Smooth muscle cell (in vitro differentiated cells): ENCODE measurements around the gene TACR2. TPM values are rescaled to one million over a fixed set of nuclear protein-coding genes. Genes with fewer than 3 reads are reported as not detected.

Source experiments
- DNase-seq: peaks from one replicate; lab custom pipeline; 2025; ENCODE audit not compliant: unreplicated experiment; lab: John Stamatoyannopoulos, UW
- H2AFZ ChIP-seq: fragments of 200-600 bp; sonication (generic); 2 replicates; pipeline ENCODE4 v1.6.0; 2016; ENCODE audit warnings: antibody characterized with exemption, low read depth, mild to moderate bottlenecking
- H3F3A ChIP-seq: fragments of 200-600 bp; sonication (generic); 2 replicates; pipeline ENCODE4 v1.6.0; 2017; ENCODE audit warnings: antibody characterized with exemption, low read depth
- H3K27ac ChIP-seq: fragments of 200-600 bp; sonication (generic); 2 replicates; pipeline ENCODE4 v1.5.1; 2016; ENCODE audit warnings: low read depth, mild to moderate bottlenecking
- H3K27me3 ChIP-seq: fragments of 200-600 bp; sonication (generic); 2 replicates; pipeline ENCODE4 v1.6.1; 2016; ENCODE audit warnings: low read depth, mild to moderate bottlenecking
- H3K36me3 ChIP-seq: fragments of 200-600 bp; sonication (generic); 2 replicates; pipeline ENCODE4 v1.5.1; 2016; ENCODE audit warnings: low read depth
- H3K4me1 ChIP-seq: fragments of 200-600 bp; sonication (generic); 2 replicates; pipeline ENCODE4 v1.5.1; 2016; ENCODE audit warnings: low read depth
- H3K4me2 ChIP-seq: fragments of 200-600 bp; sonication (generic); 2 replicates; pipeline ENCODE4 v1.6.0; 2016; ENCODE audit warnings: mild to moderate bottlenecking
- H3K4me3 ChIP-seq: fragments of 200-600 bp; sonication (generic); 2 replicates; pipeline ENCODE4 v1.5.1; 2016; ENCODE audit warnings: mild to moderate bottlenecking
- H3K79me2 ChIP-seq: fragments of 200-600 bp; sonication (generic); 2 replicates; pipeline ENCODE4 v1.6.0; 2016; ENCODE audit warnings: low read depth, mild to moderate bottlenecking
- H3K9ac ChIP-seq: fragments of 200-600 bp; sonication (generic); 2 replicates; pipeline ENCODE4 v1.6.0; 2016; ENCODE audit warnings: low read depth
- H3K9me3 ChIP-seq: fragments of 200-600 bp; sonication (generic); replicated peaks from 2 replicates; pipeline ENCODE4 v1.5.1; 2016; ENCODE audit warnings: low read depth
- H4K20me1 ChIP-seq: fragments of 200-600 bp; sonication (generic); 2 replicates; pipeline ENCODE4 v1.6.0; 2016; ENCODE audit warnings: low read depth
- WGBS: methylation state at CpG from one replicate; pipeline ENCODE4 v1.1.7; 2016; ENCODE audit warnings: low lambda C conversion rate; 5-methylcytosine and 5-hydroxymethylcytosine counted together
- polyA plus RNA-seq: library from polyadenylated mRNA; unstranded; fragments of >200 nt; fragmentation: Nextera tagmentation; extraction: Ambion mirVana; gene quantifications from 2 replicates; pipeline ENCODE4 v1.2.1, GENCODE V29; 2016
- total RNA-seq: library from RNA; depleted of rRNA; stranded (reverse); fragments of >200 nt; gene quantifications from 2 replicates; pipeline ENCODE4 v1.2.3, GENCODE V29; 2014
- TF ChIP-seq, protein P1 (sequence below): fragments of 200-600 bp; sonication (generic); IDR thresholded peaks from 2 replicates; pipeline ENCODE4 v1.5.1; 2017; ENCODE audit warnings: borderline replicate concordance, mild to moderate bottlenecking, antibody characterized with exemption; ENCODE audit not compliant: insufficient read depth, poor library complexity, severe bottlenecking

Gene TACR2
- total and polyA plus RNA-seq, 2 experiments from 2014 or later = 0.13 TPM; not detected in 1

DNA sequence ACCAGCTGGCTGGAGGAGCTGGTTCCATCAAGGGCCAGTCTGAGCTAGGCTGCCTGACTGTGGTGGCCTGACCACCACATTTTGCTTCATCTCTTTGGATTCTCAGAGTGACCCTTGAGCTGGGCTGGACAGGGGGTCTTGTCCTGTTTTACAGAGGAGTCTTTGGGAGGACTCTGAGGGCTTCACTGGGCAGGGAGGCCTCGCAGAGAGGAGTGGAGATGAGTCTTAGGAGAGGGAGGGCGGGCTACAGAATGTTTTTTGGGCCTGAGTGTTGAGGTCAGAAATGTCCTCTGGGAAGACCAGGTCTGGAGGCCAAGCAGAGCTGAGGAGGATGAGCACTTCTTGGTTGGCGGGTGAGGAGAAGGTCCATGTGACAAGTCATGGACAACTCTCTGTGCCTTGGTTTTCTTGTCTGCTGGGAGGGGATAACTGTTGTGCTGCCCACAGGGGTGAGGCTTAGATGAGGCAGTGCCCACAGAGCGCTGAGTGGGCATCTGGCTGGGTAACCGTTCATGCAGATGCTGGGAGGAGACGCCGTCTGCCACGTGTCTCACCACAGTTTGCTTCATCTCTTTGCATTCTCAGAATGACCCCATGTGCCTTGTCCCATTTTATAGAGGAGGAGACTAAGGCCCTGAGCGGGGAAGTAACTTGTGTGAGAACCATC is 44.0 kb upstream of the TACR2 start:
- peaks cover 97% of the 10 kb centered on the region for H3K79me2 ChIP-seq
- H3K4me3 ChIP-seq = no peak overlapping the region
- TF ChIP-seq, protein P1, sequence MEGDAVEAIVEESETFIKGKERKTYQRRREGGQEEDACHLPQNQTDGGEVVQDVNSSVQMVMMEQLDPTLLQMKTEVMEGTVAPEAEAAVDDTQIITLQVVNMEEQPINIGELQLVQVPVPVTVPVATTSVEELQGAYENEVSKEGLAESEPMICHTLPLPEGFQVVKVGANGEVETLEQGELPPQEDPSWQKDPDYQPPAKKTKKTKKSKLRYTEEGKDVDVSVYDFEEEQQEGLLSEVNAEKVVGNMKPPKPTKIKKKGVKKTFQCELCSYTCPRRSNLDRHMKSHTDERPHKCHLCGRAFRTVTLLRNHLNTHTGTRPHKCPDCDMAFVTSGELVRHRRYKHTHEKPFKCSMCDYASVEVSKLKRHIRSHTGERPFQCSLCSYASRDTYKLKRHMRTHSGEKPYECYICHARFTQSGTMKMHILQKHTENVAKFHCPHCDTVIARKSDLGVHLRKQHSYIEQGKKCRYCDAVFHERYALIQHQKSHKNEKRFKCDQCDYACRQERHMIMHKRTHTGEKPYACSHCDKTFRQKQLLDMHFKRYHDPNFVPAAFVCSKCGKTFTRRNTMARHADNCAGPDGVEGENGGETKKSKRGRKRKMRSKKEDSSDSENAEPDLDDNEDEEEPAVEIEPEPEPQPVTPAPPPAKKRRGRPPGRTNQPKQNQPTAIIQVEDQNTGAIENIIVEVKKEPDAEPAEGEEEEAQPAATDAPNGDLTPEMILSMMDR = no peak
- 93% methylated on average over 9 of the region's 9 CpGs for whole genome bisulfite sequencing
- H3K9ac ChIP-seq = no peak overlapping the region
- H3K4me2 ChIP-seq = no peak overlapping the region
- peaks cover under 1% of the 10 kb centered on the region for H4K20me1 ChIP-seq
- no peaks in the 10 kb centered on the region for H3K27me3 ChIP-seq
- peaks cover 5% of the 10 kb centered on the region for H3F3A ChIP-seq
- no peak overlapping the region for H3K27ac ChIP-seq
- H3K4me1 ChIP-seq = peaks cover 12% of the 10 kb centered on the region
- no peak for DNase-seq
- H2AFZ ChIP-seq = no peak overlapping the region
- no peaks in the 10 kb centered on the region for H3K9me3 ChIP-seq
- no peaks in the 10 kb centered on the region for H3K36me3 ChIP-seq

DNA sequence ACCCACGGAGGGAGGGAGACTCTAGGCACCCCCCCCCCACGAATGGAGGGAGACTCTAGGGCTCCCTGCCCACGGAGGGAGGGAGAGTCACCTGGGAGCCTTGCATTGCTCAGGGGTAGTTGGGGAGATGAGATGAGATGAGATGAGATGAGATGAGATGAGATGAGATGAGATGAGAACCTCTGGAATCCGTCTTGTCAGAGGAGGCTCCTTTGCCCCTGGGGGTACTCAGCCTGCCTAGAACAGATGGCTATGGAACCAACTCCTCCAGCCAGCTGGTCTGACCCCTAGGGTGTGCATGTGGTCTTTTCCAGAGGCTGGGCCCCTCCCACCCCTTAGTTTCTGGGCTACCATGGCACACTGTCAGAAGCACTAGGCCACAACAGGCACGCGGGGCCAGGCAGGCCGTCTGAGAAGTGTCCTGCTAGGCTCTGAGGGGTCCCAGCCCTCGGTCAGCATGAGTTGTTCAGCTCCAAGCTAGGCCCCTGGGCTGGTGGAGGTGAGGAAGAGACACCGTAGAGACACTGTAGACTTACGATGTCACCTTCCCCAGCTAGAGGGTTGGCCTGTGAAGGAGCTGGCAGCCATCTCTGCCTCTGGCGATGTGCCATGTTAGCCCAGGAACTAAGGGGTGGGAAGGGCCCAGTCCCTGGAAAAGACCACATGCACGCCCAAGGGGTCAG is 43.3 kb upstream of the TACR2 start:
- H3K9ac ChIP-seq = no peak overlapping the region
- WGBS = 90% methylated on average over 12 of the region's 12 CpGs
- DNase-seq = no peak
- no peak overlapping the region for H3K4me2 ChIP-seq
- no peak overlapping the region for H3K27ac ChIP-seq
- TF ChIP-seq, protein P1 = no peak
- peaks cover 12% of the 10 kb centered on the region for H3K4me1 ChIP-seq
- H3K9me3 ChIP-seq = no peaks in the 10 kb centered on the region
- no peaks in the 10 kb centered on the region for H3K27me3 ChIP-seq
- H3F3A ChIP-seq = peaks cover 5% of the 10 kb centered on the region
- H4K20me1 ChIP-seq = peaks cover 3% of the 10 kb centered on the region
- no peaks in the 10 kb centered on the region for H3K36me3 ChIP-seq
- peaks cover 97% of the 10 kb centered on the region for H3K79me2 ChIP-seq
- no peak overlapping the region for H3K4me3 ChIP-seq
- no peak overlapping the region for H2AFZ ChIP-seq

DNA sequence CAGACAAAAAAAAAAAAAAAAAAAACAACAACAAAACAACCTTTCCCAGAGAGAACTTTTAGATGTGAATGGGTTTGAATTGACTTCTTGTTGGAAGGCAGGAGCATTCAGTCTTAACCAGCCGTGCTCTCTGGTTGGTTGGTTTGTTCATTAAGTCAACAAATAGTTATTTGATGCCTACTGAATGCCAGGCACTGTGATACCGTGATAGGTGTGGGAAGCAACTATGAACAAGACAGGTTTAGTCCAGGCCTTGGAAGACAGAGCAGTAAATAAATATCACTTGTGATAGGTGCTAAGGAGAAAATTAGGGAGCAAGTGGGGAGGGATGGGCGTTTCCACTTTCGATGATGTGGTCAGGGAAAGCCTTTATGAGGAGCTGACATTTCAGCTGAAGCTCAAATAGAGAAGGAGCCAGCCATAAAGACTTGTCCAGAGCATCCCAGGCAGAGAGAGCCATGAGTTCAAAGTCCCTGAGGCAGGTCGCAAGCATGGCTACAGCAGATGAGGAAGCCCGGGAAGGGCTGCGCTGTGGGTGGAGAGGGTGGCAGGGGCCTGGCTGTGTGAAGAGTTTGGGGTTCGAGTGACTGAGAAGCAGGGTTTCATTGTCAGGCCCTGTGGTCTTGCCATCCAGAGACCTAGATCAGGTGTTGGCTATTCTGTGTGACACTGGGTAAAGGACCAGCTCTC is 42.5 kb upstream of the TACR2 start:
- H3K79me2 ChIP-seq = peaks cover 97% of the 10 kb centered on the region
- H3K9ac ChIP-seq = no peak overlapping the region
- no peaks in the 10 kb centered on the region for H3K27me3 ChIP-seq
- H3K4me3 ChIP-seq = no peak overlapping the region
- no peak for DNase-seq
- WGBS = 92% methylated on average over 8 of the region's 8 CpGs
- no peak overlapping the region for H2AFZ ChIP-seq
- peak overlapping the region; percentile 60 for H3K4me2 ChIP-seq
- H3K27ac ChIP-seq = peak overlapping the region; percentile 63
- TF ChIP-seq, protein P1 = no peak
- H3K9me3 ChIP-seq = no peaks in the 10 kb centered on the region
- peaks cover 3% of the 10 kb centered on the region for H4K20me1 ChIP-seq
- H3K4me1 ChIP-seq = peaks cover 11% of the 10 kb centered on the region
- H3K36me3 ChIP-seq = no peaks in the 10 kb centered on the region
- no peaks in the 10 kb centered on the region for H3F3A ChIP-seq
